A549 (cell line): ENCODE data around the gene CTNNA1. TPM values are rescaled to one million over a fixed set of nuclear protein-coding genes. Genes with fewer than 3 reads are reported as not detected.

Experiments
- ATAC-seq, 2 experiments: fragments of 200-7000 bp in 1 of 2; fragments of >200 bp in 1 of 2; cut with Nextera tagmentation in 1 of 2; cut with Tn5 transposase in 1 of 2; 3 replicates each; pipeline versions ENCODE4 v1.8.0 to v1.9.1; 2018 to 2020; ENCODE audit warnings: mild to moderate bottlenecking in 1 of 2, moderate library complexity in 1 of 2
- CTCF ChIA-PET: fragments of 300-600 bp; sonication (Branson Sonifier 250); formaldehyde crosslinking; extraction: SDS; loops from one replicate; lab custom pipeline; 2021; ENCODE audit warnings: antibody characterized with exemption, inconsistent platforms; lab: Yijun Ruan, JAX
- POLR2A ChIA-PET: fragments of 350-600 bp; formaldehyde crosslinking; extraction: SDS; loops from one replicate; lab custom pipeline; 2021; ENCODE audit warnings: antibody characterized with exemption, inconsistent platforms; lab: Yijun Ruan, JAX
- DNase-seq, 2 experiments: peaks; one replicate each; pipeline versions ENCODE4 v3.0.0 to v3.0.0-alpha.2; 2011 to 2016; ENCODE audit warnings: low read depth in 1 of 2, low spot score in 1 of 2
- FAIRE-seq: peaks from 2 replicates; lab custom pipeline; 2011; peaks lifted over from hg19 to GRCh38; lab: Jason Lieb, UNC
- H3K27ac ChIP-seq, 2 experiments: fragments of >200 bp; sonication (Bioruptor Twin); formaldehyde crosslinking; 3 replicates each; pipeline ENCODE4 v1.5.1; 2016 to 2017
- H3K4me1 ChIP-seq: fragments of >200 bp; sonication (Bioruptor Twin); formaldehyde crosslinking; 3 replicates; pipeline ENCODE4 v1.6.1; 2016
- H3K4me2 ChIP-seq: fragments of >200 bp; sonication (Bioruptor Twin); formaldehyde crosslinking; 3 replicates; pipeline ENCODE4 v1.6.1; 2016
- H3K4me3 ChIP-seq: fragments of >200 bp; sonication (Bioruptor Twin); formaldehyde crosslinking; 3 replicates; pipeline ENCODE4 v1.5.1; 2016
- H3K9me3 ChIP-seq: fragments of >200 bp; sonication (Bioruptor Twin); formaldehyde crosslinking; 3 replicates; pipeline ENCODE4 v1.6.1; 2016
- CBX2 ChIP-seq: fragments of 200-600 bp; sonication (generic); IDR thresholded peaks from 2 replicates; pipeline ENCODE4 v1.6.1; 2016; ENCODE audit warnings: low read depth, mild to moderate bottlenecking, borderline replicate concordance
- CEBPB ChIP-seq, 2 experiments: fragments of >200 bp in 1 of 2; sonication (Bioruptor Twin) in 1 of 2; formaldehyde crosslinking in 1 of 2; IDR thresholded peaks; 2 replicates each; pipeline ENCODE4 v1.6.1; 2012 to 2016
- CHD4 ChIP-seq: fragments of 200-600 bp; sonication (generic); IDR thresholded peaks from 2 replicates; pipeline ENCODE4 v1.6.1; 2016; ENCODE audit warnings: antibody characterized with exemption, mild to moderate bottlenecking, borderline replicate concordance
- EHF ChIP-seq: fragments of 250-450 bp; sonication (Bioruptor Pico); IDR thresholded peaks from 2 replicates; pipeline ENCODE4 v1.5.0; 2020; ENCODE audit warnings: mild to moderate bottlenecking
- EP300 ChIP-seq, 2 experiments: fragments of >200 bp; sonication (Bioruptor Twin); formaldehyde crosslinking; IDR thresholded peaks; 2 replicates in 1 of 2; 3 replicates in 1 of 2; pipeline ENCODE4 v1.6.1; 2016 to 2017
- ESRRA ChIP-seq: fragments of 150-350 bp; IDR thresholded peaks from 2 replicates; pipeline ENCODE4 v1.6.1; 2014; ENCODE audit warnings: mild to moderate bottlenecking, low read length, borderline replicate concordance
- FOSB ChIP-seq: fragments of 250-450 bp; sonication (Bioruptor Pico); IDR thresholded peaks from 2 replicates; pipeline ENCODE4 v1.5.0; 2020; ENCODE audit warnings: mild to moderate bottlenecking, moderate library complexity
- FOSL2 ChIP-seq, 2 experiments: fragments of 450-650 bp in 1 of 2; fragments of >200 bp in 1 of 2; sonication (Bioruptor Twin) in 1 of 2; formaldehyde crosslinking; IDR thresholded peaks; 2 replicates each; pipeline versions ENCODE4 v1.5.0 to v1.6.1; 2016 to 2020; ENCODE audit warnings: mild to moderate bottlenecking in 1 of 2, moderate library complexity in 1 of 2
- FOXS1 ChIP-seq: fragments of 250-450 bp; sonication (Bioruptor Pico); IDR thresholded peaks from 2 replicates; pipeline ENCODE4 v1.5.0; 2020; ENCODE audit warnings: mild to moderate bottlenecking, moderate library complexity
- GATA3 ChIP-seq: IDR thresholded peaks from 2 replicates; pipeline ENCODE4 v1.6.1; 2012; ENCODE audit warnings: borderline replicate concordance
- HDAC2 ChIP-seq: fragments of 200-600 bp; sonication (generic); IDR thresholded peaks from 2 replicates; pipeline ENCODE4 v1.6.1; 2016
- HOXA7 ChIP-seq: fragments of 250-450 bp; sonication (Bioruptor Pico); IDR thresholded peaks from 2 replicates; pipeline ENCODE4 v1.5.0; 2020; ENCODE audit warnings: mild to moderate bottlenecking, moderate library complexity
- HOXB13 ChIP-seq: fragments of 250-450 bp; sonication (Bioruptor Pico); IDR thresholded peaks from 2 replicates; pipeline ENCODE4 v1.5.0; 2020; ENCODE audit warnings: low read depth, mild to moderate bottlenecking, moderate library complexity
- HOXB5 ChIP-seq: fragments of 250-450 bp; sonication (Bioruptor Pico); IDR thresholded peaks from 2 replicates; pipeline ENCODE4 v1.5.0; 2020; ENCODE audit warnings: mild to moderate bottlenecking, moderate library complexity
- JUN ChIP-seq, 2 experiments: fragments of >200 bp; sonication (Bioruptor Twin); formaldehyde crosslinking; IDR thresholded peaks; 2 replicates in 1 of 2; 3 replicates in 1 of 2; pipeline ENCODE4 v1.6.1; 2016 to 2017
- JUNB ChIP-seq: fragments of >200 bp; sonication (Bioruptor Twin); formaldehyde crosslinking; IDR thresholded peaks from 2 replicates; pipeline ENCODE4 v1.6.1; 2016
- NFE2L2 ChIP-seq: fragments of 150-350 bp; conservative IDR thresholded peaks from 2 replicates; pipeline ENCODE4 v1.6.1; 2014; ENCODE audit warnings: low read length
- NPAS2 ChIP-seq: fragments of 250-450 bp; sonication (Bioruptor Pico); IDR thresholded peaks from 2 replicates; pipeline ENCODE4 v1.8.0; 2022; ENCODE audit warnings: mild to moderate bottlenecking, moderate library complexity, borderline replicate concordance
- POLR2A ChIP-seq: IDR thresholded peaks from 2 replicates; pipeline ENCODE4 v1.6.1; 2012; ENCODE audit warnings: mild to moderate bottlenecking, low read length
- RAD21 ChIP-seq, 2 experiments: fragments of >200 bp in 1 of 2; sonication (Bioruptor Twin) in 1 of 2; formaldehyde crosslinking in 1 of 2; IDR thresholded peaks in 1 of 2; conservative IDR thresholded peaks in 1 of 2; 2 replicates in 1 of 2; 3 replicates in 1 of 2; pipeline ENCODE4 v1.6.1; 2012 to 2018; ENCODE audit warnings: inconsistent platforms in 1 of 2
- RFX5 ChIP-seq: fragments of 450-650 bp; IDR thresholded peaks from 2 replicates; pipeline ENCODE4 v1.7.1; 2014; ENCODE audit warnings: antibody characterized with exemption, mild to moderate bottlenecking, moderate library complexity
- SMC3 ChIP-seq: fragments of >200 bp; sonication (Bioruptor Twin); formaldehyde crosslinking; IDR thresholded peaks from 3 replicates; pipeline ENCODE4 v1.6.1; 2018; ENCODE audit warnings: inconsistent platforms
- TFCP2L1 ChIP-seq: fragments of 250-450 bp; sonication (Bioruptor Pico); IDR thresholded peaks from 2 replicates; pipeline ENCODE4 v1.5.0; 2021; ENCODE audit warnings: mild to moderate bottlenecking
- TP53 ChIP-seq: fragments of 250-450 bp; sonication (Bioruptor Pico); IDR thresholded peaks from 2 replicates; pipeline ENCODE4 v1.5.0; 2021; ENCODE audit warnings: mild to moderate bottlenecking, moderate library complexity
- ZFP36 ChIP-seq: fragments of 450-650 bp; IDR thresholded peaks from 2 replicates; pipeline ENCODE4 v1.6.1; 2014; ENCODE audit warnings: borderline replicate concordance; ENCODE audit not compliant: partially characterized antibody
- ZSCAN20 ChIP-seq: fragments of 250-450 bp; sonication (Bioruptor Pico); IDR thresholded peaks from 2 replicates; pipeline ENCODE4 v1.8.0; 2022; ENCODE audit warnings: mild to moderate bottlenecking, moderate library complexity
- WGBS: methylation state at CpG from one replicate; pipeline ENCODE4 v1.1.6; 2017; ENCODE audit errors: missing lambda C conversion rate; 5-methylcytosine and 5-hydroxymethylcytosine counted together
- polyA plus RNA-seq, 4 experiments: library from polyadenylated mRNA; depleted of rRNA in 3 of 4; stranded (reverse); fragments of >200 nt; fragmentation: RNase III in 1 of 4; extraction: RNeasy Plus Mini Kit Qiagen cat#74134 plus additional on column Dnase treatment in 1 of 4; gene quantifications; 2 replicates in 3 of 4; 3 replicates in 1 of 4; pipeline ENCODE4 v1.2.3, GENCODE V29; 2011 to 2017
- TF ChIP-seq, protein P1 (sequence below): fragments of 250-450 bp; sonication (Bioruptor Pico); IDR thresholded peaks from 2 replicates; pipeline ENCODE4 v1.5.0; 2020; ENCODE audit warnings: low read depth, mild to moderate bottlenecking, moderate library complexity
- TF ChIP-seq, protein P2 (sequence below): fragments of >200 bp; sonication (Bioruptor Twin); formaldehyde crosslinking; IDR thresholded peaks from 2 replicates; pipeline ENCODE4 v1.6.1; 2016
- TF ChIP-seq, protein P3 (sequence below): IDR thresholded peaks from 2 replicates; pipeline ENCODE4 v1.6.1; 2012; ENCODE audit warnings: low read depth, borderline replicate concordance
- TF ChIP-seq, protein P4 (sequence below): fragments of 250-450 bp; sonication (Bioruptor Pico); IDR thresholded peaks from 2 replicates; pipeline ENCODE4 v1.5.0; 2021; ENCODE audit warnings: mild to moderate bottlenecking, moderate library complexity, borderline replicate concordance
- TF ChIP-seq, protein P5 (sequence below): fragments of >200 bp; sonication (Bioruptor Twin); formaldehyde crosslinking; IDR thresholded peaks from 3 replicates; pipeline ENCODE4 v1.5.1; 2016

CTNNA1 gene
- polyA plus RNA-seq, 2 of the 4 experiments (the other 2 are of a cell fraction) = 154 to 184 TPM

DNA sequence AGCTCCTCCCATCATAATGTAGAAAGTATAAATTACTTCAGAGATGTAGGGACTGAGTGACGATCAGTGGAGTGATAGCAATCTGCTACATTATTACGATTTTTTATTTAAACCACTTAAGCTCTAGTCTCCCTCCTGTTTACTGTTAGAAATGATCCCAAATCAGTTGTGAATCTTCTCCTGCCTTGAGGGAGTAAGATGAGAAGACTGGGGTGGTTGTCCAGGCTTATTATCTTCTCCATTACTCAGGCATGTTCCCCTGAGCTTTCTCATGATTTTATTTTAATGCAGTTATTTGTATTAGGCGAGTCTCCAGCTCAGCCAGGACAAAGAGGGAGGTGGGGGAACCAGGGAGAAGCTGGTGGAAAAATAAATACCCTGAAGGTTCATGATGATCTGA lies 48.2 kb upstream of the CTNNA1 start:
- H3K4me3 ChIP-seq = no peak overlapping the region
- no peak overlapping the region for H3K4me2 ChIP-seq
- ATAC-seq (no peak), FAIRE-seq (no peak), DNase-seq (no peak)
- H3K27ac ChIP-seq = no peak overlapping the region
- ChIA-PET POLR2A (no interaction called here), CTCF (interaction anchor here (1.1 to 1.5 kb wide), 2 partner anchors 64 to 85 kb away, joined by 3 to 4 read pairs; no protein-coding TSS in a partner anchor)
- H3K9me3 ChIP-seq = no peaks in the 10 kb centered on the region
- WGBS = 57% methylated on average over 3 of the region's 3 CpGs
- peaks cover 7% of the 10 kb centered on the region; the same call in 1 of the 3 replicates for H3K4me1 ChIP-seq
- TF ChIP-seq RFX5 (no peak), ZFP36 (no peak), TP53 (no peak), SMC3 (no peak), NFE2L2 (no peak), FOSB (CRISPR knock-in tag) (no peak), CEBPB (IDR thresholded peaks at IDR 0.05) (no peak), NPAS2 (CRISPR knock-in tag) (no peak), RAD21 (conservative IDR thresholded peaks at IDR 0.05 in 1 of 2, IDR thresholded peaks at IDR 0.05 in 1 of 2) (no peak), GATA3 (no peak), EHF (CRISPR knock-in tag) (no peak), HOXA7 (CRISPR knock-in tag) (no peak), EP300 (IDR thresholded peaks at IDR 0.05) (no peak), ZSCAN20 (CRISPR knock-in tag) (no peak)
- TF ChIP-seq, protein P1, sequence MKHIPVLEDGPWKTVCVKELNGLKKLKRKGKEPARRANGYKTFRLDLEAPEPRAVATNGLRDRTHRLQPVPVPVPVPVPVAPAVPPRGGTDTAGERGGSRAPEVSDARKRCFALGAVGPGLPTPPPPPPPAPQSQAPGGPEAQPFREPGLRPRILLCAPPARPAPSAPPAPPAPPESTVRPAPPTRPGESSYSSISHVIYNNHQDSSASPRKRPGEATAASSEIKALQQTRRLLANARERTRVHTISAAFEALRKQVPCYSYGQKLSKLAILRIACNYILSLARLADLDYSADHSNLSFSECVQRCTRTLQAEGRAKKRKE (CRISPR knock-in tag) = no peak
- TF ChIP-seq, protein P2, sequence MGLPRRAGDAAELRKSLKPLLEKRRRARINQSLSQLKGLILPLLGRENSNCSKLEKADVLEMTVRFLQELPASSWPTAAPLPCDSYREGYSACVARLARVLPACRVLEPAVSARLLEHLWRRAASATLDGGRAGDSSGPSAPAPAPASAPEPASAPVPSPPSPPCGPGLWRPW = no peak

DNA sequence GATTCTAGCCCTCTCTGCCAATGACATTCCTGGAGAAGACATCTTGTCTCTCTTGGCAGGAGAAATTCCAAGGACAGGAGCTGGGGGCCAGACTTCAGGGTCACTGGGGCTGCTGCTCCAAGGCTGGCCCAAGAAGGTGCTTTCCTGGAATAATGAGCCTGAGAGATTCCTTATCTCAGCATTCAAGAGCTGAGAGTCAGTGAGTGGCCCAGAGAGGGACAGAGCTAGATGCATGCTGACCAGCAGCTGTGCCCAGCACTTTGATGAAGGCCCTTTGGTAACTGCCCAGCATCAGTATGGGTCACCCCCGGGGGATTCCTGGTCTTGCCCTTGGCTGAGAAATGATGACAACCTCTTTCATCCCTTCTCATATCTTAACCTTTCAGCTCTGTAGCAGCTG lies 47.7 kb upstream of the CTNNA1 start:
- ChIA-PET POLR2A (no interaction called here), CTCF (interaction anchor here (1.0 to 1.5 kb wide), 4 partner anchors 10 to 84 kb away, joined by 3 to 4 read pairs (median 4); no protein-coding TSS in a partner anchor)
- no peak for DNase-seq
- Histone ChIP-seq H3K4me3 (no peak overlapping the region), H3K27ac (no peak overlapping the region), H3K4me2 (no peak overlapping the region), H3K9me3 (no peaks in the 10 kb centered on the region), H3K4me1 (peaks cover 7% of the 10 kb centered on the region; the same call in 1 of the 3 replicates)
- 19% methylated on average over 1 of the region's 1 CpG for WGBS
- ATAC-seq = no peak
- no peak for FAIRE-seq
- TF ChIP-seq CBX2 (no peak), FOSL2 (IDR thresholded peaks at IDR 0.05) (no peak), FOSL2 (CRISPR knock-in tag; IDR thresholded peaks at IDR 0.05) (no peak), HOXB5 (CRISPR knock-in tag) (no peak), CHD4 (no peak), JUNB (no peak), RFX5 (no peak), NPAS2 (CRISPR knock-in tag) (no peak), HOXB13 (no peak), EP300 (IDR thresholded peaks at IDR 0.05) (no peak), HDAC2 (no peak), JUN (IDR thresholded peaks at IDR 0.05) (no peak), TFCP2L1 (CRISPR knock-in tag) (no peak), ESRRA (no peak), GATA3 (no peak), POLR2A (no peak), FOXS1 (CRISPR knock-in tag) (no peak)
- TF ChIP-seq, protein P3, sequence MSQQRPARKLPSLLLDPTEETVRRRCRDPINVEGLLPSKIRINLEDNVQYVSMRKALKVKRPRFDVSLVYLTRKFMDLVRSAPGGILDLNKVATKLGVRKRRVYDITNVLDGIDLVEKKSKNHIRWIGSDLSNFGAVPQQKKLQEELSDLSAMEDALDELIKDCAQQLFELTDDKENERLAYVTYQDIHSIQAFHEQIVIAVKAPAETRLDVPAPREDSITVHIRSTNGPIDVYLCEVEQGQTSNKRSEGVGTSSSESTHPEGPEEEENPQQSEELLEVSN = no peak
- TF ChIP-seq, protein P4, sequence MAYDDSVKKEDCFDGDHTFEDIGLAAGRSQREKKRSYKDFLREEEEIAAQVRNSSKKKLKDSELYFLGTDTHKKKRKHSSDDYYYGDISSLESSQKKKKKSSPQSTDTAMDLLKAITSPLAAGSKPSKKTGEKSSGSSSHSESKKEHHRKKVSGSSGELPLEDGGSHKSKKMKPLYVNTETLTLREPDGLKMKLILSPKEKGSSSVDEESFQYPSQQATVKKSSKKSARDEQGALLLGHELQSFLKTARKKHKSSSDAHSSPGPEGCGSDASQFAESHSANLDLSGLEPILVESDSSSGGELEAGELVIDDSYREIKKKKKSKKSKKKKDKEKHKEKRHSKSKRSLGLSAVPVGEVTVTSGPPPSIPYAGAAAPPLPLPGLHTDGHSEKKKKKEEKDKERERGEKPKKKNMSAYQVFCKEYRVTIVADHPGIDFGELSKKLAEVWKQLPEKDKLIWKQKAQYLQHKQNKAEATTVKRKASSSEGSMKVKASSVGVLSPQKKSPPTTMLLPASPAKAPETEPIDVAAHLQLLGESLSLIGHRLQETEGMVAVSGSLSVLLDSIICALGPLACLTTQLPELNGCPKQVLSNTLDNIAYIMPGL = no peak
- TF ChIP-seq, protein P5, sequence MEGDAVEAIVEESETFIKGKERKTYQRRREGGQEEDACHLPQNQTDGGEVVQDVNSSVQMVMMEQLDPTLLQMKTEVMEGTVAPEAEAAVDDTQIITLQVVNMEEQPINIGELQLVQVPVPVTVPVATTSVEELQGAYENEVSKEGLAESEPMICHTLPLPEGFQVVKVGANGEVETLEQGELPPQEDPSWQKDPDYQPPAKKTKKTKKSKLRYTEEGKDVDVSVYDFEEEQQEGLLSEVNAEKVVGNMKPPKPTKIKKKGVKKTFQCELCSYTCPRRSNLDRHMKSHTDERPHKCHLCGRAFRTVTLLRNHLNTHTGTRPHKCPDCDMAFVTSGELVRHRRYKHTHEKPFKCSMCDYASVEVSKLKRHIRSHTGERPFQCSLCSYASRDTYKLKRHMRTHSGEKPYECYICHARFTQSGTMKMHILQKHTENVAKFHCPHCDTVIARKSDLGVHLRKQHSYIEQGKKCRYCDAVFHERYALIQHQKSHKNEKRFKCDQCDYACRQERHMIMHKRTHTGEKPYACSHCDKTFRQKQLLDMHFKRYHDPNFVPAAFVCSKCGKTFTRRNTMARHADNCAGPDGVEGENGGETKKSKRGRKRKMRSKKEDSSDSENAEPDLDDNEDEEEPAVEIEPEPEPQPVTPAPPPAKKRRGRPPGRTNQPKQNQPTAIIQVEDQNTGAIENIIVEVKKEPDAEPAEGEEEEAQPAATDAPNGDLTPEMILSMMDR = no peak
